GM23338 (cell line): ENCODE results near the gene USP5.

Source experiments
- CTCF ChIP-seq, 2 experiments: fragments of 200-600 bp in 1 of 2; sonication (generic) in 1 of 2; conservative IDR thresholded peaks; 2 replicates each; pipeline versions ENCODE4 v1.5.1 to v1.6.1; 2016 to 2017; ENCODE audit warnings: antibody characterized with exemption in 2 of 2, low read depth in 2 of 2, mild to moderate bottlenecking in 2 of 2, moderate library complexity in 1 of 2
- EZH2 ChIP-seq: fragments of 200-600 bp; sonication (generic); IDR thresholded peaks from one replicate; pipeline ENCODE4 v1.8.0; 2017; ENCODE audit warnings: antibody characterized with exemption, mild to moderate bottlenecking, low read depth; ENCODE audit not compliant: unreplicated experiment
- EZH2phosphoT487 ChIP-seq: fragments of 200-600 bp; sonication (generic); IDR thresholded peaks from one replicate; pipeline ENCODE4 v1.8.1; 2018; ENCODE audit warnings: antibody characterized with exemption; ENCODE audit not compliant: unreplicated experiment
- POLR2AphosphoS5 ChIP-seq: IDR thresholded peaks from 2 replicates; pipeline ENCODE4 v1.6.1; 2016; ENCODE audit warnings: antibody characterized with exemption, low read depth
- REST ChIP-seq: IDR thresholded peaks from one replicate; pipeline ENCODE4 v1.6.1; 2018; ENCODE audit warnings: antibody characterized with exemption; ENCODE audit not compliant: unreplicated experiment
- STAT1 ChIP-seq: IDR thresholded peaks from one replicate; pipeline ENCODE4 v1.6.1; 2016; ENCODE audit warnings: antibody characterized with exemption; ENCODE audit not compliant: unreplicated experiment

GRCh38 chr12:6851153-6851920, 613 bp upstream of the USP5 start, which contains the start of gene CDCA3:
- TF ChIP-seq POLR2AphosphoS5 = peak; percentile 69
- TF ChIP-seq CTCF (conservative IDR thresholded peaks at IDR 0.05; ENCODE audit: low read depth in 2 of 2) = no peak
- no peak for TF ChIP-seq STAT1
- no peak for TF ChIP-seq EZH2
- TF ChIP-seq EZH2phosphoT487 = no peak
- TF ChIP-seq REST = no peak
